ENCODE results near the gene CD99.

Gene CD99

GRCh38 chrX:2690856-2691542, at the start of gene CD99:
Gene CD99 (plus strand): TSS chrX:2691295. CDS start chrX:2691361, 66 bp downstream.
- Histone ChIP-seq H3K4me3 (peak within 1 kb of the TSS; percentile 76 to 95 (median 91)), H3K27ac (peak within 1 kb of the TSS; percentile 65 to 96 (median 94))

- Histone ChIP-seq H3K4me3 (no peak overlapping the region), H3K27ac (no peak overlapping the region)
These were observed 48.9 kb upstream of the CD99 start for GRCh38 chrX:2642146-2642545.

GRCh38 chrX:2642791-2643190, 48.3 kb upstream of the CD99 start:
- H3K27ac ChIP-seq = no peak overlapping the region
- H3K4me3 ChIP-seq = no peak overlapping the region

- H3K4me3 ChIP-seq = no peak overlapping the region
- H3K27ac ChIP-seq = no peak overlapping the region
These were observed 47.2 kb upstream of the CD99 start for GRCh38 chrX:2643880-2644279.

GRCh38 chrX:2645563-2645962, 45.5 kb upstream of the CD99 start:
- no peak overlapping the region for H3K4me3 ChIP-seq

GRCh38 chrX:2647627-2648026, 43.5 kb upstream of the CD99 start:
- no peak overlapping the region for H3K4me3 ChIP-seq

More at GRCh38 chrX:2645563-2645962, 45.5 kb upstream of the CD99 start:
- no peak overlapping the region for H3K27ac ChIP-seq

GRCh38 chrX:2650037-2650436, 41.1 kb upstream of the CD99 start:
- Histone ChIP-seq H3K4me3 (no peak overlapping the region), H3K27ac (no peak overlapping the region)

More at GRCh38 chrX:2647627-2648026, 43.5 kb upstream of the CD99 start:
- H3K27ac ChIP-seq = no peak overlapping the region

GRCh38 chrX:2650865-2651264, 40.2 kb upstream of the CD99 start:
- H3K27ac ChIP-seq = no peak overlapping the region
- no peak overlapping the region for H3K4me3 ChIP-seq

GRCh38 chrX:2652106-2652505, 39.0 kb upstream of the CD99 start:
- Histone ChIP-seq H3K4me3 (no peak overlapping the region), H3K27ac (no peak overlapping the region)

GRCh38 chrX:2654436-2655340, 36.4 kb upstream of the CD99 start:
- H3K4me3 ChIP-seq = no peak overlapping the region
- no peak overlapping the region for H3K27ac ChIP-seq

- Histone ChIP-seq H3K4me3 (no peak overlapping the region), H3K27ac (no peak overlapping the region)
These were observed 34.7 kb upstream of the CD99 start for GRCh38 chrX:2656257-2656836.

GRCh38 chrX:2657532-2658113, 33.5 kb upstream of the CD99 start:
- no peak overlapping the region for H3K27ac ChIP-seq
- no peak overlapping the region for H3K4me3 ChIP-seq

- Histone ChIP-seq H3K27ac (no peak overlapping the region), H3K4me3 (no peak overlapping the region)
These were observed 32.4 kb upstream of the CD99 start for GRCh38 chrX:2658585-2659292.

GRCh38 chrX:2662586-2662985, 28.5 kb upstream of the CD99 start:
- Histone ChIP-seq H3K27ac (no peak overlapping the region), H3K4me3 (no peak overlapping the region)

- no peak overlapping the region for H3K4me3 ChIP-seq
- H3K27ac ChIP-seq = peak overlapping the region in 5 of 21 experiments; percentile 21 to 64 (median 54)
These were observed 26.6 kb upstream of the CD99 start for GRCh38 chrX:2664502-2664901.

GRCh38 chrX:2665387-2666304, 25.4 kb upstream of the CD99 start:
- Histone ChIP-seq H3K4me3 (no peak overlapping the region), H3K27ac (peak overlapping the region in 2 of 21 experiments; percentile 9 to 61)

- no peak overlapping the region for H3K4me3 ChIP-seq
- H3K27ac ChIP-seq = no peak overlapping the region
These were observed 24.6 kb upstream of the CD99 start for GRCh38 chrX:2666491-2666890.

GRCh38 chrX:2670978-2671377, 20.1 kb upstream of the CD99 start:
- no peak overlapping the region for H3K4me3 ChIP-seq
- H3K27ac ChIP-seq = no peak overlapping the region

- no peak overlapping the region for H3K4me3 ChIP-seq
- H3K27ac ChIP-seq = no peak overlapping the region
These were observed 19.0 kb upstream of the CD99 start for GRCh38 chrX:2672084-2672483.
